ENCODE measurements around the gene OR1J2.

DNA sequence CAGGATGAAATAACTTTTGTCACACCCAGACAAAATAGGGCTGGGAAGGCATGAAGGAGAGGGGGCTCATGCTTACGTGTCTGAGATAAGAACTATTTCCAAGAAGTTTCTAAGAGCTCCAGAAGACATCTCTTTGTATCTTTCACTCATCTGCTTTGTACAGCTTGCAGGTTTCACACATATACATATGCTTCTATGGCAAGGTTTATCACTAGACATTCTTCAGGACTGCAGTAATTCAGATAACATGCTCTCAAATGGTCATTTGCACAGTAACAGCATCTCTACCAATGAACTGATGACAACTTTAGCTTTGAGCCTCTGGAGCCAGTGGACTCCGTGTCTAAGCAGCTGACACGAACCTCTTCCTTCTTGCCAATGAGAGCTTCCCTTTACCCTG, 36.0 kb upstream of the OR1J2 start:
- TF ChIP-seq POLR2A (IDR thresholded peaks at IDR 0.05; ENCODE audit: low read depth, low read length): no peak
- no peak for TF ChIP-seq POLR2AphosphoS5 (IDR thresholded peaks at IDR 0.05; ENCODE audit: low read depth, low read length)
- no peak for TF ChIP-seq TAF1 (IDR thresholded peaks at IDR 0.05; ENCODE audit: borderline replicate concordance, low read depth, low read length)
